ENCODE results near the gene NFKBIE. TPM values are rescaled to one million over a fixed set of nuclear protein-coding genes. Genes with fewer than 3 reads are reported as not detected.
A peak's percentile ranks its signal among the peaks of the same experiment; 100 is the strongest.

Gene NFKBIE
- total RNA-seq, 2 donors from 2014 or later, result 20.8 to 34.4 TPM

DNA sequence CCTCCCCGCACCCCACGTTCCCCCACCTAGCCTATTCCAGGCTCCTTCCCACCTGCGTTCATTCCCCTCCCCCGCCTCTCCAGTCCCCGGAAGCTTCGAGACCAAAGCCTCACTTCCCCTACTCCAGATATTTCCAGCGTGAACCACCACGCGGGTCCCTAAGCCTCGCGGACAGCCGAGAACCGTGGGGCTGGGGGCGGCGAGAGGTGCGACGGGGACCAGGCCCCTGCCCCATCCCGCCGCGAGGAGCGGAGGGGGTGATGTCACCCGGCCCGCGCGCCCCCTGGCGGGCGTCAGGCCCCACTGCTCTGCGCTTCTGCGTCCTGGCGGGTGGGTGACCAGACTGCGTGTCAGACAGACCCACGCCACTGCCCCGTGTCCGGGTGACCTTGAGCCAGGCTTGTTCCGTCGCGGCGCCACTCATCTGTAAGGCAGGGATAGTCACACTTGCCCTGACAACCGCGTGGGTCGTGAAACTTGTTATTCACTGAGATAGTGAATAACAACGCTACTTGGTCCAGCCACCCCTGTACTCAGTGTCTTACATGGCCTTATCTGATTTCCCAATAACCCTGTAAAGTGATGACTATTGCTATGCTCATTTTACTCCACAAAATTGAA is 27.4 kb downstream of the NFKBIE start:
- H3K27ac ChIP-seq, result peak overlapping the region; percentile 97 to 98
- H3K27me3 ChIP-seq (replicated peaks; ENCODE audit: insufficient read depth), result no peaks in the 10 kb centered on the region
- peak; percentile 79 for DNase-seq (ENCODE audit: low spot score)
- H3K36me3 ChIP-seq, result no peaks in the 10 kb centered on the region
- TF ChIP-seq, protein P1, sequence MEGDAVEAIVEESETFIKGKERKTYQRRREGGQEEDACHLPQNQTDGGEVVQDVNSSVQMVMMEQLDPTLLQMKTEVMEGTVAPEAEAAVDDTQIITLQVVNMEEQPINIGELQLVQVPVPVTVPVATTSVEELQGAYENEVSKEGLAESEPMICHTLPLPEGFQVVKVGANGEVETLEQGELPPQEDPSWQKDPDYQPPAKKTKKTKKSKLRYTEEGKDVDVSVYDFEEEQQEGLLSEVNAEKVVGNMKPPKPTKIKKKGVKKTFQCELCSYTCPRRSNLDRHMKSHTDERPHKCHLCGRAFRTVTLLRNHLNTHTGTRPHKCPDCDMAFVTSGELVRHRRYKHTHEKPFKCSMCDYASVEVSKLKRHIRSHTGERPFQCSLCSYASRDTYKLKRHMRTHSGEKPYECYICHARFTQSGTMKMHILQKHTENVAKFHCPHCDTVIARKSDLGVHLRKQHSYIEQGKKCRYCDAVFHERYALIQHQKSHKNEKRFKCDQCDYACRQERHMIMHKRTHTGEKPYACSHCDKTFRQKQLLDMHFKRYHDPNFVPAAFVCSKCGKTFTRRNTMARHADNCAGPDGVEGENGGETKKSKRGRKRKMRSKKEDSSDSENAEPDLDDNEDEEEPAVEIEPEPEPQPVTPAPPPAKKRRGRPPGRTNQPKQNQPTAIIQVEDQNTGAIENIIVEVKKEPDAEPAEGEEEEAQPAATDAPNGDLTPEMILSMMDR (IDR thresholded peaks at IDR 0.05), result peak; percentile 97 to 99 (median 99)
- peak; percentile 6 for TF ChIP-seq POLR2A (IDR thresholded peaks at IDR 0.05)
- TF ChIP-seq POLR2AphosphoS5 (IDR thresholded peaks at IDR 0.05), result no peak
- H3K4me1 ChIP-seq (replicated peaks), result peaks cover 15% of the 10 kb centered on the region
- WGBS, result 3% methylated on average over 42 of the region's 42 CpGs
- peak overlapping the region; percentile 58 to 62 for H3K4me3 ChIP-seq
- no peaks in the 10 kb centered on the region for H3K9me3 ChIP-seq
- intact Hi-C loops (cut with DNase I), result loop anchor here (2.0 kb wide), 1 partner anchor 19 kb away; no protein-coding TSS in a partner anchor

DNA sequence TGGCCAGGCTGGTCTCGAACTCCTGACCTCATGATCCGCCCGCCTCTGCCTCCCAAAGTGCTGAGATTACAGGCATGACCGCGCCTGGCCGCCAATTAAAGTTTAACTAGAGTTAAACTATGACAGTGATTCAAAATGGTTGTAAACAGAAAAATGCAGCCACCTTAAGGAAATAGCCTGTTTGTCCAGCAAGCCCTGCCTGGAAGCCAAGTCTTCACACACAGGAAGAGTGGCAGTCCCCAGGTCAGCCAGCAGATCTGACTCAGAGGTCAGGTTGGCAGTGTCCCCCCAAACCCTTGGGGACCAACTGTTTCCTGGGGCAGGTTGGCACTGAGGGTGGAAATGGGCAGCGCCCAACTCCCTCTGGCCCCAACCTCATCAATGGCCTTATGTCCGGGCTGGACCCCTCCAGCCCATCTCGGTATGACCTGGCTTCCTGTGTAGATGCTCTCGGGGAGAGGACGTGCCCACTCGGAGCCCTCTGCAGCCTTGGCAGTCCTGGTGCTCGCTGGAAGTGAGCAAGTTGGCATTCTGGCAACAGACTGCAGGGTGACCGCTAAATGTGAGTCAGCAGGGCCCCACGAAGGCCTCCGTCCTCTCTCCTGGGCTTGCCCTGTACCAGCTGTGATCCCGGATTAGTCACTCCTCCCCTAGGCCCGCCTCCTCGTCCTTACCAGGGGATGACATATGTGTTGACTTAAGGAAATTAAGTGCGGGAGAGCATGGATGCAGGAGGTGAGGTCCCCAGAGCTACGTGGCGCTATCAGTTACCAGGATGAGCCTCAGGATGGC is 28.1 kb downstream of the NFKBIE start:
- WGBS, result 21% methylated on average over 22 of the region's 22 CpGs
- Histone ChIP-seq H3K36me3 (no peaks in the 10 kb centered on the region), H3K27me3 (replicated peaks; ENCODE audit: insufficient read depth) (no peaks in the 10 kb centered on the region), H3K4me3 (peak overlapping the region; percentile 58 to 62), H3K27ac (peak overlapping the region; percentile 97 to 98), H3K9me3 (no peaks in the 10 kb centered on the region), H3K4me1 (replicated peaks) (peaks cover 15% of the 10 kb centered on the region)
- TF ChIP-seq POLR2A (IDR thresholded peaks at IDR 0.05) (peak; percentile 93), POLR2AphosphoS5 (IDR thresholded peaks at IDR 0.05) (peak; percentile 89)
- TF ChIP-seq, protein P1 (IDR thresholded peaks at IDR 0.05), result no peak
- intact Hi-C loops (cut with DNase I), result loop anchor here (2.0 kb wide), 1 partner anchor 18 kb away; no protein-coding TSS in a partner anchor
- peak; percentile 93 for DNase-seq (ENCODE audit: low spot score)

DNA sequence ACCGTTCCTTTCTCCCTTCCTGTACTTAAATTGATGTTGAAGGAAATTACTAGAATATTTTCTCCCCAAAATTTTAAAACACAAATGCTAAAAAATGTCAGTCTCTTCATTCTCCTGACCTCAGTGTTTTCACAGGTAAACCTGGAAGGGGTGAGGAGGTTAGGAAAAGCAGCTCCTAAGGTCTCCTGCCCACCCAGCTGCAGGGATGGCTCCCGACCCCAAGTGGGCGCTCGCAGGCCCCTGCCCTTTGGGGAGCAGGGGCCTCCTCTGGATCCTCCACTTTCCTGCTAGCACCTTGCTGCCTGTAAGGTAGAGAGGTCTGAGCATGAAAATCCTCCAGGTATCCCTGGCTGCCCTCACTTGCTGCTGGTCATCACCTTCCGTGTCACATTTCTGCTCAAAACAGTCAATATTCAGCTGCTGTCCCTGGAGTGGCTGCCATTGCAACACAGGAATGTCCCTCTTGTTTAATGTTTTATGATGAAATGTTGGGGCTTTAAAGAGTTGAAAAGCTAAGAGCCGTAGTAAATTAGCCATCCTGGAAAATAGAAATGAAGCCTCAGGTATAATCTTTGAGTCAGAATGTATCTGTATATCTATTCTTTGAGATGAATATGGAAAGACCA is 29.3 kb downstream of the NFKBIE start:
- no peaks in the 10 kb centered on the region for H3K27me3 ChIP-seq (replicated peaks; ENCODE audit: insufficient read depth)
- no peaks in the 10 kb centered on the region for H3K36me3 ChIP-seq
- peaks cover 15% of the 10 kb centered on the region for H3K4me1 ChIP-seq (replicated peaks)
- intact Hi-C loops (cut with DNase I), result loop anchor here (2.0 kb wide), 1 partner anchor 17 kb away; no protein-coding TSS in a partner anchor
- DNase-seq (ENCODE audit: low spot score), result no peak
- no peak overlapping the region for H3K4me3 ChIP-seq
- TF ChIP-seq, protein P1 (IDR thresholded peaks at IDR 0.05), result no peak
- TF ChIP-seq POLR2AphosphoS5 (IDR thresholded peaks at IDR 0.05), result no peak
- no peak for TF ChIP-seq POLR2A (IDR thresholded peaks at IDR 0.05)
- no peaks in the 10 kb centered on the region for H3K9me3 ChIP-seq
- 87% methylated on average over 6 of the region's 6 CpGs for WGBS
- H3K27ac ChIP-seq, result no peak overlapping the region

DNA sequence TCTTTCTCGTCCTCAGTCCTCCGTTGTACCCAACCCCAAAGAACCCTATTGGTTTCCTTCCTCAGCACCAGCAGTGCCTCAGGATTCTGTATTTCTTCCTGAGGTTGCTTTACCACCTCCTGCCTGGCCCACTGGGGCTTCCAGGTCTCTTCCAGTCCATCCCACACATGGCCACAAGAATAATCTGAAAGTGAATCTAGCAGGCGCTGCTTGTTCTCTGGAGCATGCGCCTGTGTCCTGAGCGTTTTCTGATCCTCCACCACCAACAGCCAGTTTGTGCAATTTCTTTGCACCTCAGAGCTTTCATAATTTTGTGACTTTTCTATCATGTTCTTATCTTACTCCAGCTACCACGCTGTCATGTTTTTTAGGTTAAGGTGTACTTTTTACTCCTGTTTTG is 30.1 kb downstream of the NFKBIE start:
- Histone ChIP-seq H3K4me1 (replicated peaks) (peaks cover 15% of the 10 kb centered on the region), H3K4me3 (no peak overlapping the region), H3K9me3 (no peaks in the 10 kb centered on the region), H3K36me3 (no peaks in the 10 kb centered on the region), H3K27ac (peak overlapping the region; percentile 69 to 80), H3K27me3 (replicated peaks; ENCODE audit: insufficient read depth) (no peaks in the 10 kb centered on the region)
- WGBS, result 61% methylated on average over 6 of the region's 6 CpGs
- no peak for DNase-seq (ENCODE audit: low spot score)
- no peak for TF ChIP-seq POLR2AphosphoS5 (IDR thresholded peaks at IDR 0.05)
- TF ChIP-seq, protein P1 (IDR thresholded peaks at IDR 0.05), result no peak
- no peak for TF ChIP-seq POLR2A (IDR thresholded peaks at IDR 0.05)
- intact Hi-C loops (cut with DNase I), result no loop called here
